Activated CD4-positive, alpha-beta T cell treated with anti-CD3 and anti-CD28 coated beads, Interleukin-10, Interleukin-2, amounts not matched to agents 100 ng/mL and 50 ng/mL, durations not matched to agents 16 hours and 8 hours (primary cell): ENCODE measurements around the gene DMAP1.

Source experiments
- DNase-seq: peaks from one replicate; pipeline ENCODE4 v3.0.0-alpha.2; 2020

Gene DMAP1

DNA sequence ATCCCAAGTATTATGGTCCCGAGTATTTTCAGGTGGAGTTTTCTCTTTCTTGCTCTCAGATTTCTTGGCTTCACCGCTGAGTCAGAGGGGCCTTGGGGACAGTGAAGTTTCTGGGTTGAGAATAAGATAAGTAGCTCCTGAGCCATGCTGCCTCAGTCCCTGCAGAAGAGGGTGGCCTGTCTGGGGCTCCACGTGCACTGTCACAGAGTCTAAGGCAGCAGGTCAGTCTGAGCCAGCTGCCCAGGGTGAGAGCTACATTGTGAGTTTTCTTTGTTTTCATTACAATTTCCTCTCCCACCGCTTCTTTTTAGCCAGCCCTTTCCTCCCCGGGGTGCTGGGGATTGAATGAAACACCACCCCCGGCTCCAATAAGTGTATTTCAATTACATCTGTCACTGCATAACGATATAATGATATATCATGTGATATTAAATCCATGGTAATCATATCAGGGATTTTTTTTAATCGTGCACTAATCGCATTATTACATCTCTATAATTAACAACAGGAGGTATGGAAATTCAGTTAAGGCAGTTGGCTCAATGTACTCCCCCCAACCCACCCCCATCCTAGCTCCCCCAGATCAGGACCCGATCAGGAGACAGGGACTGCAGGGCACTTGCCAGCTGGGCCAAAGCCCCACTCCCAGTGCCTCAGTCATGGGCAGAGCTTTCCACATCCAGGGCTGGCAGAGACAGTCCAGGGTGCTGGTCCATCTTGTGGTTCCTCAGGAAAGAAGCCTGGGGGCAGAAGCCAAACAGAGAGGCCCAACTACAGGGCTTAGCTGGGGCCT is 43.7 kb downstream of the DMAP1 start:
- no peak for DNase-seq

DNA sequence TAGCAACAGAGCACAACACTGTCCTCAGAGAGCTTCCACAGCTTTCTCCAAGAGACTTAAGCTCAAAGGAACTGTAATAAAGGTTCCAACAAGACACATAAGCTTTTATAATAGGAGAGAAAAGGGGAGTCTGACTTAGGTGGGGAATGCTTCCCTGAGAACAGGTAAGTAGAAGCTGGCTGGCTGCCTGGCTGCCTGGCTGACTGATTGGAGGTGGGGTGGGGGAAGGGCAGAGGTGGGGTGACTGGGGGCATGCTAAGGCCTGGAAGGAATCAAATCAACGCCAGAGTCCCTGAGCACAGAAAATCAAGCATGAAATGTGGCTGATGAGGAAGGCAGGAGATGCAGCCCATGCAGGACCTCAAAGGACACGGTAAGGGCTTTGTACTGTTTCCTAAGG is 45.8 kb downstream of the DMAP1 start:
- no peak for DNase-seq

DNA sequence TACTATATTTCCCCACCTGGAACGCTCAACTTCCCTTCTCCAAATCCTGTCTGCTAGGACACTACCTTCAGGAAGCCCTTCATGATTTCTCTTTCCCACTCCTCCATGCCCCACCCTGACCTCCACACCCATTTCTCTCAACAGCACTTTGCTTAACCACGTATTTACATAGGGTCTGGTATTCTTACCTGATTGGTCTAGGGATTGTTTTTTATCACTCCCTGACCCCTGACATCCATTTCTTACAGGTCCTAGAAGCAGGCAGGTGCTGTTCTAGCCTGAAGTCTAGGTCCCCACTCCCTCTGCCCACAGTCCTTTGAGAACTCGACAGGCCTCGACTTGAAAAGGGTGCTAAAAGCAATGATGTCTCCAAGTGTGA is 47.5 kb downstream of the DMAP1 start:
- DNase-seq, result no peak

DNA sequence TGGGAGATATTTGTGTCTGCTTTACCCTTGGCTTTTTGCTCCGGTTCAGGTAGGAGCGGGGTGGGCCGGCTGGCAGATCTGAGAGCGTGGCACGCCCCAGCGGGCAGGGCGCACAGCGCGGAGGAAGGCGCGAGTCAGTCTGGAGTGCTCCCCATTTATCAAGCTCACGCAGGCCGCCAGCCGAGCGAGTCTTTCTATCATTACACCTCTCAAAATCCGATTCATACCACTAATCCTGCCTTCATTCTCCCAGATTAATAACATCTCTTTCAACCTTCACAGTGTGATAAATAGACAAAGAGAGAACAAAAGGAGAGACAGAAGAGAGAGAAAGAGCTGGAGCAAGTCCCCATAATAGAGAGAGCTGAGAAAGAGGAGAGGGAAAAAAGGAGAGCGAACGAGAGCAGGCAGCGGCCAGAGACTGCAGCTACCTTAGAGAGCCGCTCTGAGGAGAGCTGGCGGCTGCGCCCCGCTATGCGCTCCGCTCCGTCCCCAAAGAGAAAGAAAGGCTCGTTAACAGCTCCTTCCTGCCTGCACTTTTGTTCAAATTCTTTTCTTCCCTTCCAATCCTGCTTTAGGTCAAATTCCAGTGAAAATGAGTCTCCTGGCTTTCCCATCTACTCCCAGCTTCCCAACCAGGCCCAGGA is 48.0 kb downstream of the DMAP1 start:
- DNase-seq, result no peak

DNA sequence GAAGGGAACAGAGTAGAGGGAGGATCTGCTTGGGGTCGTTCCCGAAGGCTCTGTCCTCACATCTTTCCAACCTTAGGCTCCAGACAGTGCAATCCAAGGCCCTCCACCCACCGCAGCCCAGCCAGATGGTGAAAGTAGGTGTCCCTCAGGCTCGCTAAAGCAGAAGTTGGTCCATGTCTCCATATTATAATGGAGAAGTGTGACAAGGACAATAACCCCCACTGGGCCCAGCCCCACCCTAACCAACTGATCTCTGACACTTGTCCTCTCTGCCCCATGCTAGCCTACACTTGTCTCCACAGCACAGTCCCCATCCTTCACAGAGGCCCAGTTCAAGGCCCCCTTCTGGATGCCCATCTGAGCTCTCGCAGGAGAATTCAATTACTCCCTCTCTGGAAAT is 48.7 kb downstream of the DMAP1 start:
- no peak for DNase-seq

DNA sequence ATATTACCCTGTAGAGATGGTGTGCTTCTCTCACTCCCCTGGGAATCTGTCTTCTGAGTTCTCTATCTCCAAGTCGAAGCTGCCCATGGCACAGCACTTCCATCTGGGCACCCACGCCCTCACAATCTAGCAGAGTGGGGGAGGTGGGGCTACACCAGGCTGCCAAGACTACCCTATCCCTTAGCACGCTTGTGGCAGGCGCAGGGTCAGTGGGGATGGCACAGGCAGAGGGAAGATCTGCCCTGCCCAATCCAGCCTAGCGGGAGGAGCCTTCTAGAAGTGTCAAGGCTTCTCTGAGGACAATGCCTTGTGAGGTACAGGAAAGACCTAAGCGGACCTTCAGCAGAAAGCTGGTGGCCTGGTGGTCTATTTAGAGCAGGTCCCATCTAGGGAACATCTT is 49.1 kb downstream of the DMAP1 start:
- no peak for DNase-seq

DNA sequence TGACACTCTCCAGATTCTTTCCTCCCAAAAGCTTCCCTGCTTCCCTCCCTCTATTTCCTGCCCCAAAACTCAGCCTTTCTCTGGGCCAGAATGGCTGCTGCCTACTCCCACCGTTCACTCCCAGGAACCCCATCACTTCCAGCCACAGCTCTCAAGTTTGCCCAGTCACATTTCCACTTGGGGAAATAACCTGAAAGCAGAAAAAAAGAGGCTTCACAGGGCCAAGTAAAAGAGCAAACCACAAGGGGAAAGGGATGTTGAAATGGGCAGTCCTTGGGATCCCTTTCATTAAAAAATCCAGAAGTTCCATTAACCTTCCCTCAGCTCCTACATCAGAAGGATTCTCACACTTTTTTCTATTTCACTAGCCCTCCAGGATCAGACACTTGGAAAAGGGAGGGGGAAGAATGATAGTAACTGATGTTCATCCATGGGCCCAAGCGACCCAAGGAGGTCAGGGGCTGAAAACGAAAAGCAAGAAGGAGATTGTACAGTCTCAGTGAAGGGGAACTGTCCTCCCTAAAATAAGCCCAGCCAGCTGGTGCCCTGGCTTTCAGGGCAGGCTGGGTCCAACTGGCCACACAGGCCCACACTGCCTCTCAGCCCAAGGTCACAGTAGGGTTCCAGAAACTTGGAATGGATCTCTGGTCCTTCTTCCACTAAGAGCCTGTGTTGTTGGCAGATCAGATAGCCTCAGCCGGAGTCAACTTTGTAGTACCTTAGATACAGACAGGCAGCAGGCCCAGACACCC is 49.7 kb downstream of the DMAP1 start:
- DNase-seq, result no peak

DNA sequence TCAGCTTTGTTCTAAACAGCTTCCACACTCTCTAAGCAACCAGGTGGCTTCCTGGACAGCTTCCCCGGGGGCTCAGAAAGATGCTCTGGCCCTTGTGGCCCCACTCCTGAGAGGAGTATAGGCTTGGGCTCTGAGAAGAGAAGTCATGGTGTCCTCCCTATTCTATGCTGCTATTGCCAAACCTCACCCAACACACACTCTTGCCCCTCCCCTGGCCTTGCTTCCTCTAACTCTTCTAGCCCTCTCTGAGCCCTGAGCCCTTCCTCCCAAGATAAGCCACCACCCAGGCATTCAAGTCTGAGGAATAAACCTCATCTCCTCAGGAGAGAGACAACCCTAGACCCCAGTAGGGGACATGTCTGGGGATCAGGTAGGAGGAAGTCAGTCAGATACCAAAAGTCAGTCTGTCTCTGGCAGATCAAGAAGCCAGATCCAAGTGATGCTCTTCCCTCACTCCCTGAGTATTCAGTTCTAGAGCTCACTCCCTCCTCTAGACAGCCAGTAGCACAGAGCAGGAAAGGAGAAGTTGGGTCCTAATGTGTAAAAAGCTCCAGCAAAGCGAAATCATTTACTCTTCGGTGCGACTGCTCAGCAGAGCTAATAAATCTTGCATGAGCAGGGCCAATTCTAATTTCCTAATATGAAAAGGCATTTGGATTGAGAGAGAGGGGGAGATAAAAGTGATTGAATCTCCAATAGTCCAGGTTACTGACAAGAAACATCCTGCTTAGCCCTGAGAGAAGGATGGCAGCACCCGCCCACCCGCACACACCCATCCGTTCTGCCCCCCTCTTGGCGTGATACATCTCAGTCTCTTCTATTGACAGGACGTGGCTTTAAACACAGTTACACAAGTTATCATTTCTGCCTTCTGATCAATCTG is 50.5 kb downstream of the DMAP1 start:
- no peak for DNase-seq

DNA sequence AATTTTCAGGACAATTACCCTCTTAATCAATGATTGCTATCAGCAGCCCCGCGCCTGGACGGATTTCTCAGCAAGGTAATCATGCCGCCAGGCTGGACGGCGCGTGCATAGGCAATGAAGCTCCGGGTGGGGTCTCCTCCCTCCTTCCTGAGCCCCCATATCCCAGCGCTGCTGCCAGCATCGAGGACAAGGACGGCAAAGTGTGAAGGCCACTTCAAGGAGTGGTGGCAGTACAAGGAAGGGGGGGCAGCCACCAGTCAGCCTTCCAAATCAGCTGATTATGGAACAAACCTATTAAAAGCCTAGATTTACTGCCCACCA is 51.1 kb downstream of the DMAP1 start:
- DNase-seq, result no peak

DNA sequence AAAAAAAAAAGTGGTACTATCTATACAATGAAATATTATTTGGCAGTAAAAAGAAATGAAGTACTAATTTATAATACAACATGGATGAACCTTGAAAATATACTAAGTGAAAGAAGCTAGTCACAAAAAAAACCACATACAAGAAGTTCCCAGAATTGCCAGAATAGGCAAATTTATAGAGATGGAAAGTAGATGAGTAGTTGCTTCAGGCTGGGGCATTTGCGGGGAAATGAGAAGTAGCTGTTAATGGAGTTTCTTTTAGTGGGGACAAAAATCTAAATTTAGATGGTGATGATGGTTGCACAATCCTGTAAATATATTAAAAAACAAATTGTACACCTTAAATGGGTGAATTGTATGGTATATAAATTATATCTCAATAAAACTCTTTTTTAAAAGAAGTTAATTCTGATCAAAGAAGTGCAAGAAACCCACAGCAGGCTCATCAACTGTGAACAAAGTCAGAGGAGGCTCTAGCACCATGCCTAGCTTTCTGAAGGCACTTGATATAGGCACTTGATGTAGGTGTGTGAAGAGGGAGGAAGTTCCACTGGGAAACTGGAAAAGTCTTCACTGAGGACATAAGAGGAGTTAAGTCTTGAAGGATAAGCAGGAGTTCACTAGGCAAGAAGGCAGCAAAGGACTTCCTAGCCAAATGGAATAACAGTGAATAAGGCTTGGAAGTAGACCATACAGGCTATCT is 52.5 kb downstream of the DMAP1 start:
- no peak for DNase-seq

DNA sequence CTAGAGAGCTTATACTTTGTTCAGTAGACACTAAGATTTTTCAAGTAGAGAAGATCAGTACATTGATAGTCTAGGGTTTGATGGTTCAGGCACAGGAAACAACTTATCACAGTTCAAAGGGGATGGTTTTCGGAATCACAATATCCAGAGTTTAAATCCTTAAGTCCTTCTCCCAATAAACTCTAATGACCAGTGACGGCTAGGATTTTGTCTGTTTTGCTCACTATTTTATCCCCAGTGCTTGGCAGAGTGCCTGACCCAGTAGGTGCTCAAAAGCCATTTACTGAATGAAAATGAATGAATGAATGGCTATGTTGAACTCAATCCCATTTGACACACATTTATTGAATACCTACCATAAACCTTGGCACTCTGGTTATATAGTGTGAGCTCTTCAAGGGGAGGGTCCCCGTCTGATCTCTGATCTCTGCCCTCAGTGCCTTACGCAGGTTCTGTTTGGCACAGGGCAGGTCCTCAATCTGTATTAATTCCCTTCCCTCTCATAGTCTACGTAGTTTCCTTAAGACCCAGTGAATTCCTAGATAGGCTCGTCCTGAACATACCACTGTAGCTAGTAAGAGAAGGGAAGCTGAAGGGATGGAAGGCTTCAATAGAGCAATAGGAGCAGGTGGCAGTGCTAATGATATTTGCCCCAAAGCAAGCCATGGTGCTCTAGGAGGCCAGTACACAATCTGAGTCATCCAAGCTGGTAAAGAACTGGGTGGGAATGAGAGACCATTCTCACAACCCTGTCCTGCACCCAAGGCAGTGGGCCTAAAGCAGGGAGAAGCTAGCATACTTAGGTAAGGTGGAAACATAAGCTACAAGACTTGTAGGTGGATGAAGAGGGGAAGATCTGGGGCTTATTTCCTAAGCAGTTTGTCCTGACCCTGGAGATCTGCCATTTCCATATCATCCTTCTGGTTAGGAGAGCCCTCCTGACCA is 53.4 kb downstream of the DMAP1 start:
- no peak for DNase-seq

DNA sequence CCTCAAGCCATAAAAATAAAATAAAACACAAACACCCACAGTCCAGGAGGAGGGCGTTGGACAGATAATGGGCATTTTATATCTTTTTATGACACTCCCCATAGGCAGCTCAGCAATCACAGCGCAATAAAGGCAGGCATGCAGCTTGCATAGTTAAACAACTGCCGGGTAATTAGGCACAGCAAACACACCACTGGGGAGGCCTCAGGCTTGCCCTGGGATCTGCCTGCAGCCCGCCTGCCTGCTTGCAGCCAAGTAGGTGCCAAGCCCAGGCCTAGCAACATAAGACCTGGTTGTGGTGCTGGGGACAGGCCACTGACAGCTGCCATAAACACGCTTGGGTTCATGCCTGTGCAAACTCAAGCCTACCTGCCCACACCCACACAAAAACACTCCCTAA is 54.2 kb downstream of the DMAP1 start:
- no peak for DNase-seq

DNA sequence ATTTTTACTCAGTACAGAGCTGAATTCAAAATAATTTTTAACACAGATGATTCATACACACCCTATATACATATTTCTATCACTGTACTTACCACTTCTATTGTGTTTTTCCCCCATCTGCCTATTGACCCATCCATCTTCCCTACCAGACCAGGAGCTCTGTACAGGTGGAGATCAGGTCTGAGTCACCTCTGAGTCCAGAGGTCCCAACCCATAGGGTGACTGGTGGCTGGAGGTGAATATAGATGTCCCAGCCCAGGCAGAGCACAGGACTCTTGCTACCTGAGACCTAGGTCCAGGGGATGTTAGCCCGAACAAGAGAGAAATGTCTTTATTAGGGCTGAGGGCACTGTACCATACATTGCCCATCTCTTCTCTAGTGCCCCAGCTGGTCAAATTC is 54.8 kb downstream of the DMAP1 start:
- DNase-seq, result no peak
